DOHH2 (cell line): Measurements from ENCODE around the gene MYBPH.

ENCODE experiments used
- H3F3A ChIP-seq: fragments of 200-600 bp; sonication (generic), shearing (Covaris generic); 2 replicates; pipeline ENCODE4 v1.6.0; 2016; ENCODE audit warnings: antibody characterized with exemption, mild to moderate bottlenecking; ENCODE audit not compliant: control insufficient read depth, insufficient read depth
- H3K27ac ChIP-seq: fragments of 200-600 bp; sonication (generic); 2 replicates; pipeline ENCODE4 v1.5.1; 2014; ENCODE audit warnings: low read depth, mild to moderate bottlenecking, low read length, moderate library complexity
- H3K27me3 ChIP-seq: fragments of 200-600 bp; sonication (generic); 2 replicates; pipeline ENCODE4 v1.6.1; 2014; ENCODE audit warnings: mild to moderate bottlenecking, low read length, mixed read lengths; ENCODE audit not compliant: control insufficient read depth
- H3K36me3 ChIP-seq: fragments of 200-600 bp; sonication (generic); 2 replicates; pipeline ENCODE4 v1.6.1; 2014; ENCODE audit warnings: mild to moderate bottlenecking, low read length, moderate library complexity, mixed read lengths; ENCODE audit not compliant: control insufficient read depth
- H3K4me1 ChIP-seq: fragments of 200-600 bp; sonication (generic); 2 replicates; pipeline ENCODE4 v1.6.1; 2014; ENCODE audit warnings: mild to moderate bottlenecking, low read length, mixed read lengths; ENCODE audit not compliant: control insufficient read depth
- H3K4me2 ChIP-seq: fragments of 200-600 bp; sonication (generic); 2 replicates; pipeline ENCODE4 v1.6.0; 2014; ENCODE audit warnings: mild to moderate bottlenecking, low read length, moderate library complexity
- H3K4me3 ChIP-seq: fragments of 200-600 bp; sonication (generic); 2 replicates; pipeline ENCODE4 v1.5.1; 2014; ENCODE audit warnings: mild to moderate bottlenecking, low read length, mixed read lengths
- H3K79me2 ChIP-seq: fragments of 200-600 bp; sonication (generic); 2 replicates; pipeline ENCODE4 v1.6.1; 2014; ENCODE audit warnings: mild to moderate bottlenecking, low read length, mixed read lengths; ENCODE audit not compliant: control insufficient read depth
- H3K9me2 ChIP-seq: fragments of 200-600 bp; sonication (generic); replicated peaks from 2 replicates; pipeline ENCODE4 v1.6.1; 2014; ENCODE audit warnings: mild to moderate bottlenecking, low read length, mixed read lengths; ENCODE audit not compliant: control insufficient read depth
- H3K9me3 ChIP-seq: fragments of 200-600 bp; sonication (generic); 2 replicates; pipeline ENCODE4 v1.6.1; 2014; ENCODE audit warnings: antibody characterized with exemption, low read length, mixed read lengths; ENCODE audit not compliant: control insufficient read depth, insufficient read depth
- H4K20me1 ChIP-seq: fragments of 200-600 bp; sonication (generic); 2 replicates; pipeline ENCODE4 v1.6.0; 2014; ENCODE audit warnings: low read depth, mild to moderate bottlenecking, antibody characterized with exemption, low read length, moderate library complexity; ENCODE audit not compliant: control insufficient read depth, insufficient read depth
- EZH2phosphoT487 ChIP-seq: fragments of 200-600 bp; sonication (generic); IDR thresholded peaks from 2 replicates; pipeline ENCODE4 v1.6.1; 2017; ENCODE audit warnings: borderline replicate concordance, mild to moderate bottlenecking, antibody characterized with exemption, low read length, moderate library complexity, mixed read lengths
- TF ChIP-seq, protein P1 (sequence below): fragments of 200-600 bp; sonication (generic); IDR thresholded peaks from one replicate; pipeline ENCODE4 v1.5.1; 2014; ENCODE audit warnings: antibody characterized with exemption, mild to moderate bottlenecking, low read depth, low read length; ENCODE audit not compliant: poor library complexity, severe bottlenecking

Gene MYBPH

DNA sequence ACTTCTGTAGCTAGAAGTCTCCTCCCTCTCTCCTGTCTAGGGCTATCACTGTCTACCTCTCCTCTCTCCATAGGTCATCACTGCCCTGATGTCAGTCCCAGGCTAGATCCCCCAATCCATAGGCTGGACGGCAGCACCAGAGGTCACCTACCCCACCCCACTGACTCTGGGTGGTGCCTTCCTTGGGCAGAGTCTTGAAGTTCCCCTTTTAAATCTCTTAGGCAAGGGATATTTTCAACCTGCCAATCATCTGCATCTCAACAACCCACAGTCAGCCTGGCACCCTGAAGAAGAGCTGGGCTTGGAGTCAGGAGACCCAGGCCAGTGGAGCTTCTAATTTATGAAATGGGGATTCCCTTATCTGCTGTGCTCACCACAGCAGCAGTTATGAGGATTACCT, 13.2 kb downstream of the MYBPH start:
- Histone ChIP-seq H3K4me1 (no peaks in the 10 kb centered on the region), H3K27me3 (peaks cover 25% of the 10 kb centered on the region), H3K27ac (no peak overlapping the region), H3K79me2 (no peaks in the 10 kb centered on the region), H3K9me3 (no peaks in the 10 kb centered on the region), H3K4me3 (no peak overlapping the region), H3K9me2 (no peaks in the 10 kb centered on the region), H3K36me3 (no peaks in the 10 kb centered on the region), H4K20me1 (no peaks in the 10 kb centered on the region), H3F3A (no peaks in the 10 kb centered on the region), H3K4me2 (no peak overlapping the region)
- TF ChIP-seq, protein P1, sequence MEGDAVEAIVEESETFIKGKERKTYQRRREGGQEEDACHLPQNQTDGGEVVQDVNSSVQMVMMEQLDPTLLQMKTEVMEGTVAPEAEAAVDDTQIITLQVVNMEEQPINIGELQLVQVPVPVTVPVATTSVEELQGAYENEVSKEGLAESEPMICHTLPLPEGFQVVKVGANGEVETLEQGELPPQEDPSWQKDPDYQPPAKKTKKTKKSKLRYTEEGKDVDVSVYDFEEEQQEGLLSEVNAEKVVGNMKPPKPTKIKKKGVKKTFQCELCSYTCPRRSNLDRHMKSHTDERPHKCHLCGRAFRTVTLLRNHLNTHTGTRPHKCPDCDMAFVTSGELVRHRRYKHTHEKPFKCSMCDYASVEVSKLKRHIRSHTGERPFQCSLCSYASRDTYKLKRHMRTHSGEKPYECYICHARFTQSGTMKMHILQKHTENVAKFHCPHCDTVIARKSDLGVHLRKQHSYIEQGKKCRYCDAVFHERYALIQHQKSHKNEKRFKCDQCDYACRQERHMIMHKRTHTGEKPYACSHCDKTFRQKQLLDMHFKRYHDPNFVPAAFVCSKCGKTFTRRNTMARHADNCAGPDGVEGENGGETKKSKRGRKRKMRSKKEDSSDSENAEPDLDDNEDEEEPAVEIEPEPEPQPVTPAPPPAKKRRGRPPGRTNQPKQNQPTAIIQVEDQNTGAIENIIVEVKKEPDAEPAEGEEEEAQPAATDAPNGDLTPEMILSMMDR = no peak
- no peak for TF ChIP-seq EZH2phosphoT487

DNA sequence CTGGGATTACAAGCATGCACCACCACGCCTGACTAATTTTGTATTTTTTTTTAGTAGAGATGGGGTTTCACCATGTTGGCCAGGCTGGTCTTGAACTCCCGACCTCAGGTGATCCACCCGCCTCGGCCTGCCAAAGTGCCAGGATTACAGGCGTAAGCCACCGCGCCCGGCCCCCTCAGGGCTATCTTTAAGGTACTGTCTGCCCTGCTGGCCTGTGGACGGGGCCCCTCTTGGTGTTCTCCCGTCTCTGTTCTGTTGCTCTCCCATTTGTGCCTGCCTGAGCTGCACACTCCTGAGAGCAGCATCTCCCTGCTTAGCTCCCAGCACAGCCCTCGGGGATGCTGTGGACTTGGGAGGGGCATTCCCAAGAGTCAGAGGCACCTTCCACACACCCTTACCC, 13.9 kb downstream of the MYBPH start:
- Histone ChIP-seq H3K79me2 (no peaks in the 10 kb centered on the region), H4K20me1 (no peaks in the 10 kb centered on the region), H3K36me3 (no peaks in the 10 kb centered on the region), H3K9me2 (no peaks in the 10 kb centered on the region), H3K4me3 (no peak overlapping the region), H3K4me2 (no peak overlapping the region), H3K9me3 (no peaks in the 10 kb centered on the region), H3K4me1 (no peaks in the 10 kb centered on the region), H3K27ac (no peak overlapping the region), H3F3A (no peaks in the 10 kb centered on the region), H3K27me3 (peaks cover 29% of the 10 kb centered on the region)
- no peak for TF ChIP-seq EZH2phosphoT487
- TF ChIP-seq, protein P1 = no peak

DNA sequence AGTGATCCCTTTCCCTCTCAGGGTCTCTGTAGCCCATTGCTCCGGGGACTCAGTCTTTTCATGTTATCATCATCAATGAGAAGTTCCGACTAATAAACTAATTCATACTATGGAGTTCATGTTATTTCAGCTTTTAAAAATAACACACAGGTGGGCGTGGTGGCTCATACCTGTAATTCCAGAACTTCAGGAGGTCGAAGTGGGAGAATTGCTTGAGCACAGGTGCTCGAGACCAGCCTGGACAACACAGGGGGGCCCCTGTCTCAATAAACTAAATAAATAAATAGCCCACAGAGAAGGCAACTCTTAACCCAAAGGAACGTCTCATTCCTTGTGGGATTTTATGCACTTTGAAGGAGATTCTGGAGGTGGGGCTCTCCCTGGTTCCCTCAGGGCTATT, 14.5 kb downstream of the MYBPH start:
- H3K27ac ChIP-seq = no peak overlapping the region
- H3F3A ChIP-seq = no peaks in the 10 kb centered on the region
- H3K9me3 ChIP-seq = no peaks in the 10 kb centered on the region
- H3K4me1 ChIP-seq = no peaks in the 10 kb centered on the region
- H3K79me2 ChIP-seq = no peaks in the 10 kb centered on the region
- H3K4me3 ChIP-seq = no peak overlapping the region
- H3K4me2 ChIP-seq = no peak overlapping the region
- no peaks in the 10 kb centered on the region for H3K9me2 ChIP-seq
- H3K36me3 ChIP-seq = no peaks in the 10 kb centered on the region
- peaks cover 31% of the 10 kb centered on the region for H3K27me3 ChIP-seq
- no peaks in the 10 kb centered on the region for H4K20me1 ChIP-seq
- no peak for TF ChIP-seq EZH2phosphoT487
- TF ChIP-seq, protein P1 = no peak

DNA sequence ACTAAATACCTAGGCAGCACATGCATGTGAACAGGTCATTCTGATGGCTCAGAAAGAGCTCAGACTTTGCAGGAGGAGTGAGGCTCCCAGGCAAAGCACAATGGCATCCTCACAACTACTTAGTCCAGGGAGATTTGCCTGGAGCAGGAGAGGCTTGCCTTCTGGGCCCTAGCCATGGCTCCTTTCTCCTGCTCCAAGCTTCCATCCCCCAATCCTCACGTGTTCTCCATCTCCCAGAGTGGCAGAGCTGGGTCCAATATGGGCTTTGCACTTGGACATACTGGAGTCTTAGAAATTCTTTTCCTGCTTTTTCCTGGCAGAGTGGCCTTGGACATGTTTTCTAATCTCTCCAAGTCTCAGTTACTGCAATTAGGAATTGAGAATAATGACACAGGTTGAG, 15.8 kb downstream of the MYBPH start:
- H3K9me3 ChIP-seq = no peaks in the 10 kb centered on the region
- H3F3A ChIP-seq = no peaks in the 10 kb centered on the region
- TF ChIP-seq EZH2phosphoT487 = no peak
- TF ChIP-seq, protein P1 = no peak
- H3K79me2 ChIP-seq = no peaks in the 10 kb centered on the region
- H4K20me1 ChIP-seq = no peaks in the 10 kb centered on the region
- no peak overlapping the region for H3K4me3 ChIP-seq
- no peaks in the 10 kb centered on the region for H3K9me2 ChIP-seq
- no peaks in the 10 kb centered on the region for H3K4me1 ChIP-seq
- H3K36me3 ChIP-seq = no peaks in the 10 kb centered on the region
- H3K4me2 ChIP-seq = no peak overlapping the region
- H3K27ac ChIP-seq = no peak overlapping the region
- H3K27me3 ChIP-seq = peaks cover 36% of the 10 kb centered on the region
